Stimulated activated CD4-positive, alpha-beta T cell treated with anti-CD3 and anti-CD28 coated beads, Interleukin-4, amount 100 ng/mL, for 48 hours (primary cell): ENCODE measurements around the gene RSPH3.

Experiments used
- DNase-seq, 2 donors: peaks; one replicate each; pipeline ENCODE4 v3.0.0-alpha.2; 2020; ENCODE audit warnings: low read depth in 2 of 2

RSPH3 gene

GRCh38 chr6:158933079-158933595 is 66.9 kb downstream of the RSPH3 start:
- DNase-seq, result no peak

- DNase-seq, result no peak
Observed at GRCh38 chr6:158928068-158928467, 71.9 kb downstream of the RSPH3 start.

GRCh38 chr6:158926414-158926813 is 73.6 kb downstream of the RSPH3 start:
- DNase-seq, result no peak

- DNase-seq, result no peak
Observed at GRCh38 chr6:158924499-158925455, 75.2 kb downstream of the RSPH3 start.

GRCh38 chr6:158923805-158924498 is 76.0 kb downstream of the RSPH3 start:
- no peak for DNase-seq
